Caki2 (cell line): ENCODE measurements around the gene NOL3. TPM values are rescaled to one million over a fixed set of nuclear protein-coding genes. Genes with fewer than 3 reads are reported as not detected.
A peak's percentile ranks its signal among the peaks of the same experiment; 100 is the strongest.

Experiments
- DNase-seq: peaks from one replicate; pipeline ENCODE4 v3.0.0-alpha.2; 2015; ENCODE audit warnings: low read depth
- in situ Hi-C: cut with HindIII; loops from 2 replicates; pipeline ENCODE4 v1.10.0; 2016; ENCODE audit warnings: low sequenced_read_pairs, low pct_unique_long_range_greater_than_20kb, mixed read lengths
- total RNA-seq: library from RNA; depleted of rRNA; stranded (reverse); fragments of >200 nt; shearing (Covaris generic); gene quantifications from 2 replicates; pipeline ENCODE4 v1.2.3, GENCODE V29; 2014; ENCODE audit warnings: low replicate concordance

The NOL3 gene
- total RNA-seq, 1 experiment from 2014 or later, result 120 TPM

DNA sequence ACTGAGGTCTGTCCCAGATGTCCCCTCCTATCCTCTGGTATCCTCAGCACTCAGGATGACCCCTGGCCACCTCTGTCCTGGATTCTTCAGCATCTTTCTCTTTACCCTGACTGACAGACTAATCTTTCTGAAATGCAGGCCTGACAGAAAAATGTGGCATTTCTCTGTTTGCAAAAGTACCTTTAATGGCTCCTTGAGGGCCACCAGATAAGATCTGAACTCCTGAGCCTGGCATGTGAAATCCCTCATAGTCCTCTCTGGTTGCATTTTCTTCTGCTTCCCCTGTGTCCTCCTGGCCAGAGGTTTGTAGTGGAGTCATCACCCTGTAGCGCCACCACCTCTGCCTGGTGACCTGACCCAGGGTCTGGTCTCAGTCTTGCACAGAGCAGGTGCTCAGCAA lies 26.5 kb downstream of the NOL3 start:
- in situ Hi-C loops, result no loop called here

GRCh38 chr16:67197704-67198103 lies 27.4 kb downstream of the NOL3 start:
- in situ Hi-C loops, result no loop called here
- no peak for DNase-seq

More for the DNA sequence above, 26.5 kb downstream of the NOL3 start:
- no peak for DNase-seq

GRCh38 chr16:67198238-67198734 lies 27.9 kb downstream of the NOL3 start:
- no peak for DNase-seq
- in situ Hi-C loops, result no loop called here

- in situ Hi-C loops, result no loop called here
- DNase-seq, result no peak
These were observed 28.9 kb downstream of the NOL3 start, which contains the start of gene ELMO3 for GRCh38 chr16:67199011-67199807. TSS of gene ELMO3 (plus strand) at chr16:67199131. CDS start at chr16:67199327, 196 bp downstream.

DNA sequence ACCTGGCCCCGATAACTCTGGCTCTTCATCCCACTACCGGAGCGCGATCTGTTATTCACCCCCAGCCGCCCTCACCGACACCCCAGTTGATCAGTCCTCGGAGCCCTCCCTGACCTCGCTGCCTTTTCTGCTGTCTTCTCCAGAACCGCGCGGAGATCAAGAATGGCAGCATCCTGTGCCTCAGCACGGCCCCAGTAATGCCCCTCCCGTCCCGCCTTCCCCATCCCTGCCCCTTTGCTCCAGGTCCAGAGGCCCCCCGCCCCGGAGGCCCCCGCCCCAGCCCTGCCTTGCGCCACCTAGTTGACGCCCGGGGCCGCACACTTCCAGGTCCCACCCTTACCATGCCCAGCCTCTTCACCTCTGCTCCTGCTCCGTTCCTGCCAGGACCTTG lies 29.5 kb downstream of the NOL3 start:
- in situ Hi-C loops, result no loop called here
- no peak for DNase-seq

DNA sequence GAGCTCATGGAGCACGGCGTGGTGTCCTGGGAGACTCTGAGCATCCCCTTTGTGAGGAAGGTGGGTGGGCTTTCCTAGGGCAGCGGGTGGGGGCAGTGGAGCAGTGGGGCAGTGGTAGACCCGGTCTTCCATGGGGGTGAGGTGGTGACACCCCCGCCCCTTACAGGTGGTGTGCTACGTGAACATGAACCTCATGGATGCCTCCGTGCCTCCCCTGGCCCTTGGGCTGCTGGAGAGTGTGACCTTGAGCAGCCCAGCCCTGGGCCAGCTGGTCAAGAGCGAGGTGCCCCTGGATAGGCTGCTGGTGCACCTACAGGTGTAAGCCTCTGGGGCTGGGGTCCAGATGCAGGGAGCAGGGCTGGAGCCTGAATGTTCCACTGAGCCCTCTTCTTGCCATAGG lies 30.2 kb downstream of the NOL3 start:
- in situ Hi-C loops, result no loop called here
- no peak for DNase-seq

GRCh38 chr16:67201411-67202345 lies 31.3 kb downstream of the NOL3 start:
- in situ Hi-C loops, result no loop called here
- no peak for DNase-seq

- in situ Hi-C loops, result no loop called here
- no peak for DNase-seq
These were observed 32.1 kb downstream of the NOL3 start for GRCh38 chr16:67202426-67202825.

- in situ Hi-C loops, result no loop called here
- DNase-seq, result no peak
These were observed 32.7 kb downstream of the NOL3 start for GRCh38 chr16:67202956-67203493.

- in situ Hi-C loops, result no loop called here
- DNase-seq, result no peak
These were observed 33.7 kb downstream of the NOL3 start for GRCh38 chr16:67204076-67204475.

- in situ Hi-C loops, result no loop called here
- DNase-seq, result no peak
These were observed 35.9 kb downstream of the NOL3 start for GRCh38 chr16:67206129-67206837.

- DNase-seq, result no peak
- in situ Hi-C loops, result no loop called here
These were observed 36.5 kb downstream of the NOL3 start for GRCh38 chr16:67206838-67207248.

- in situ Hi-C loops, result no loop called here
- DNase-seq, result peak; percentile 53
These were observed 37.1 kb downstream of the NOL3 start for GRCh38 chr16:67207249-67208091.

DNA sequence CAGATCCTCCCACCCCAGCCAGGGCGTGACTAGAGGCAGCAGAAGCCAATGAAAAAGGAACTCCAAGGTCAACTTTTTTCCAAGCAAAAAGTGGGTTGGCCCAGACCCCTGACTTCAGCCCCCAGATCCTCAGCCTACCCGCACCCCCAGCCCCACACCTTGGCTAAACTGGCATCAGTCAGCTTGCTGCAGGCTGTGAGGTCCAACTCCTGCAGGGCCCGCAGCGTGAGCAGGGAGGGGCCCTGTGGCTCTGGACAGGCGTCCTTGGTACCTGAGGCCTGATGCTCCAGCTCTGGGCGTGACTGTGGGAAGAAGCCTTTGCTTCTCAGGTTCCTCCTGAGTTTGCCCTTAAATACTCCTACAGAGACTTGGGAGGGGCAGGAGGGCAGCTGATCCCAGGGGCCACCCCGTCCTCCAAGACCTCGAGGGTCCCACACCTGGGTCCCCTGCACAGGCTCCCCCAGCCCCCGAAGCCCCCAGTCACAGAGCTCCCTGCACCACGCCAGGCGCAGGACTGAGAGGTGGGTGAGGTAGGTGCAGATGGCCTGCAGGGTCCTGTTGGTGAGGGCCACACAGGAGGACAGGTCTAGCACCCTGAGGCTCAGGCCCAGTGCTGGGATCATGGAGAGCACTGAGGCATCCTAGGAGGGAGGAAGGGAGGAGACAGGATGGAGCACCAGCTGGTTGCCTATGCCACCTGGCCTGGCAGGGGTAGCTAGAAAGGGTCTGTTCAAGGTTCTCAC lies 38.0 kb downstream of the NOL3 start:
- no peak for DNase-seq
- in situ Hi-C loops, result no loop called here

DNA sequence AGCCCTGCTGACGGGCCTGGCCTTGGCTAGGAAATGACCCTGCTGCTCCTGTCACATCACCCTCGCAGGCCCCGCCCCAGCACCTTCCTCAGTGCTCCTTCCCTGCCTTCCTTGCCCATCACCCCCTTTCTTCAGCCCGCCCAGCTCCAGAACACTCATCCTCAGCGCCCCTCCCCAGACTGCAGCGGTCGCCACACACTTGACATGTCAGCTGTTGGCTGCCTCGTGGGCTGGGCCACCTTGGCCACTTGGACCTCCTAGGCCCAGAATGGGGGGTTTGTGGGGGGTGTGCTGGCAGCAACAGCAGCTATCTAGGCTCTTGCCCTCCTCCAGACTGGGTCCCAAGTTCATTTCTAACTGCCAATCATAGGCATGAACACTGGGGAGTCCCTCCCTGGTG lies 39.2 kb downstream of the NOL3 start:
- in situ Hi-C loops, result no loop called here
- no peak for DNase-seq

DNA sequence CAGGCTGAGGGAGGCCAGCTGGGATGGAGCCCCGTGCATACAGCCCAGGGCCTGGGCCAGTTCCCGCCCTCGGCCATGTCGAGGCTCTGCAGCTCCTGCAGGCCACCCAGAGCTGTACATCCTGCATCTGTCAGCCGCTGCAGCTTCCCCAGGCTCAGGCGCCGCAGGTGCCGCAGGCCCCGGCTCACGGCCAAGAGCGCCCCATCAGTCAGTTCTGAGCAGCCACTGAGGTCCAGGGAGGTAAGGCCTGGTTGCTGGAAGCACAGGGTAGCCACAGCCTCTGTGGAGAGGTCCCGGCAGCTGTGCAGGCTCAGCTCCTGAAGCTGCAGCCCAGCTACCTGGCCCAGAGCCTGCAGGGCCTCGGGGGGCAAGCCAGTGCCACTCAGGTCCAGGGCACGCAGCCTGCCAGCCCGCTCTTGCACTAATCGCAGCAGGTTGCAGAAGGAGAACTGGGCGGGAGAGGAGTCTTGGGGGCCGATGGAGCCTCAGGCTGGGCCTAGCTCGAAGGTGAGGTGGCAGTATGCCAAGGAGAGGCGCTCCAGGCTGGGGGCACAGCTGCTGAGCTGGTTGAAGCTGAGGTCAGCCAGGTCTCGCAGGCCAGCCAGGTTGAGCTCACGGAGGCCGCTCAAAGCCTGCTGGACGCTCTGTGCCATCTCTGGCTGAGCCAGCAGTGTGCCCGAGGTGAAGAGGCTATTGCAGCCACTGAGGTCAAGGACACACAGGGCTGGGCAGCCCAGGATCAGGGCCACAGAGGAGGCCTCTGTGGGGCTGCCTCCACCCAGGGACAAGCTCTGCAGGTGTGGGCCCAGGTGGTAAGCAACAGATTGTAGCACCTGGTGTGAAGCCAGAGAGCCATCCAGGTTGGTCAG lies 40.0 kb downstream of the NOL3 start:
- in situ Hi-C loops, result no loop called here
- no peak for DNase-seq
